ENCODE results near the gene ATP23.

Gene ATP23, protein sequence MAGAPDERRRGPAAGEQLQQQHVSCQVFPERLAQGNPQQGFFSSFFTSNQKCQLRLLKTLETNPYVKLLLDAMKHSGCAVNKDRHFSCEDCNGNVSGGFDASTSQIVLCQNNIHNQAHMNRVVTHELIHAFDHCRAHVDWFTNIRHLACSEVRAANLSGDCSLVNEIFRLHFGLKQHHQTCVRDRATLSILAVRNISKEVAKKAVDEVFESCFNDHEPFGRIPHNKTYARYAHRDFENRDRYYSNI

DNA sequence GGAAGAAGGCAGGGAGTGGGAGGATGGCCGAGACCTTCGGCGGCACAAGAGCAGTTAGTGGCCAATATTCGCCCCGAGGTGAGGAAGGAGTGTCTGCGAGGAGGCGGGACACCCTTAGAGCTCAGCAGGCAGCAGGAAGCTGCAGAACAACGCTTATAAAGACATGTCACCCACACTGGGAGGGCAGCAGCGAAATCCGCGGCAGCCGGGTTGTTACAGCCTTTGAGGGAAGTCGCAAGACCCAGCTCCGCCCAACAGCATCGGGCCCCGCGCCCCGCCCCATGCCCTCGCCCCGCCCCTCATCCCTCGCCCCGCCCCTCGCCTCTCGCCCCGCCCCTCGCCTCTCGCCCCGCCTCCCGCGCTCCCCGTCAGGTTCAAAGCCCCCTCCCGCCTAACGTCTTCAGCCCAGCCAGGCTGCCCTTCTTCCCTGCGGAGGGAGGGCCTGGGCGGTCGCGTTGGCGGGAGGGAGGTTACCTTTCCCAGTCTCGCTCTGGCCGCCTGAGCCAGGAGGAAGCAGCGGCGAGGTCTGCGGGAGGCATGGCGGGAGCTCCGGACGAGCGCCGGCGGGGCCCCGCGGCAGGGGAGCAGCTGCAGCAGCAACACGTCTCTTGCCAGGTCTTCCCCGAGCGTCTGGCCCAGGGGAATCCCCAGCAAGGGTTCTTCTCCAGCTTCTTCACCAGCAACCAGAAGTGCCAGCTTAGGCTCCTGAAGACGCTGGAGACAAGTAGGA is at the start of gene ATP23:
Gene ATP23 (plus strand): TSS at position 403 of the 730 bp plus-strand sequence. CDS start 135 bp downstream, at position 538.
- peak; percentile 26 to 99 (median 83) for DNase-seq

GRCh38 chr12:57892232-57892972 is 49.0 kb upstream of the ATP23 start:
- no peak for DNase-seq

DNA sequence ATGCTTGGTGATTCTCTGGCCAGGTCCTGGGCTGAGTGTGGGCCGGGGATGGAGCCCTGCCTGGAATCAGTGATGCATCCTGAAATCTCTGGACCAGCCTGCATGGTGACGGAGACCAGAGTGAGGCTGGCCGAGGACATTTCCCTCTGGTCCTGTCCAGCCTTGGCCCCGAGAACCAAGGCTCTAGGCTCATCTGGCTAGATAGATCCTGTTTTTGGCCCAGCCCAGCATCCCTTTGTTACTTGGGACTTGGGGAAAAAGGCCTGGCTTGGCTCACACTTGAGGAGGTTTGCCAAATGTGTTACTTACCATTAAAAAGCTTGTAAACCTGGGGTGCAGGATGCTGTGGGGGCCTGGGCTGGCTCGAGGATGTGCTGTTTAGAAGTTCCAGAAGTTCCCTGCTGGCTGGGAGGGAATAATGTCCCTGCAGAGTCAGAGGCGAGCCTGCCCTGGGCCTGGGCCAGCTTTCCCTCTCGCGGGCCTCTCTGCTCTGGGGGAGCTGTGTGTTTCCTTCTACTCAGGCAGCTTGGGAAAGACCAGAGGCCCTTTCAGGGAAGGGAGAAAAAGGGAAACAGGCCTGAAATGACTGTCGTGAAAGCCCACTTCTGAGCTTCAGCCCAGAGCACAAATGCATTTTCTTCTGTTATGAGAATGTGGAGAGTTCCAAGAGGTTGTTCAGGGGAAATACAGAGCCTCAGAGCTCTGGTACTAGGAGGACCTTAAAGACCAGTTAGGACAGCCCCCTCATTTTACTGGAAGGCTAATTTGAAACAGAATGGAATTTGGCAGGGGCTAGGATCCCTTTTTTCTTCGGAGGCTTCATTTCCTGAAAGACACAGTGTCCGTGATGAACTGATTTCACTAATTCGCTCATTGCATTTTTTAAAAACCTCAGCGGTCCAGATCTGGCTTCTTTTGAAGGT is 47.7 kb upstream of the ATP23 start:
- peak in 55 of 56 donors; percentile 25 to 90 (median 78) for DNase-seq

GRCh38 chr12:57894399-57895292 is 46.7 kb upstream of the ATP23 start:
- peak in 1 of 56 donors; percentile 6 for DNase-seq

- DNase-seq = peak in 1 of 56 donors; percentile 48
These were observed 45.8 kb upstream of the ATP23 start for GRCh38 chr12:57895389-57896114.

- peak in 13 of 56 donors; percentile 5 to 60 (median 43) for DNase-seq
These were observed 45.3 kb upstream of the ATP23 start for GRCh38 chr12:57896115-57896433.

GRCh38 chr12:57896434-57897201 is 44.7 kb upstream of the ATP23 start:
- peak in 54 of 56 donors; percentile 37 to 87 (median 72) for DNase-seq

DNA sequence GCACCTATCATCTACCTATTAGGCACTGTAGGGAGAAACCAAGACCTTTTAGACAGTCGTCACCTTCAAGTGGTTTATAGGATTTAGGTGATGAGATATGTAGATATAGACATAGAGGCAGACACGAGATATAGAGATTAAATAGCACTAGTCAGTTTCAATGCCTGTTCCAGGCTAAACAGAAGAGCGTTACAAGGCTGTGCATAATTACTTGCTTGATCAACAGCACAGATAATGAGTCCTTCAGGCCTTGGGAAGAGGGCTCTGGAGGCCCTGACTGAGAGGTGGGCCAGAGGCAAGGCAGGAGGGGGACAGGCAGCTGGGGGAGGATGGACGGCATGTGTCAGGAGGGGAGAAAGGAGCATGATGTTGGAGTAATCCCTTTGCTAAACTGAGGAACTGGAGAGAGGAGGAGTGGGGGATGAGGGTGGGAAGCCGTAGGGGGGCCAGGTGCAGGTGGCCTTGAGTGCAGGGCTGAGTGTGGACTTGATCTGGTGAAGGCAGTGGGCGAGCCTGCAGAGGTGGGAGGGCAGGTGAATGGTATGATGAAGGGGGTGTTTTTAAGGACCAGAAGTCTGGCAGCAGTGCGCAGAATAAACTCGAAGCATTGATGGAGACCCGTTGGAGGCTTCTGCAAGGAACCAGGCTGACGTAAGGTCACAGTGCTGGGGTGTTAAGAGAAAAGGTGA is 43.9 kb upstream of the ATP23 start:
- DNase-seq = peak in 1 of 56 donors; percentile 7

DNA sequence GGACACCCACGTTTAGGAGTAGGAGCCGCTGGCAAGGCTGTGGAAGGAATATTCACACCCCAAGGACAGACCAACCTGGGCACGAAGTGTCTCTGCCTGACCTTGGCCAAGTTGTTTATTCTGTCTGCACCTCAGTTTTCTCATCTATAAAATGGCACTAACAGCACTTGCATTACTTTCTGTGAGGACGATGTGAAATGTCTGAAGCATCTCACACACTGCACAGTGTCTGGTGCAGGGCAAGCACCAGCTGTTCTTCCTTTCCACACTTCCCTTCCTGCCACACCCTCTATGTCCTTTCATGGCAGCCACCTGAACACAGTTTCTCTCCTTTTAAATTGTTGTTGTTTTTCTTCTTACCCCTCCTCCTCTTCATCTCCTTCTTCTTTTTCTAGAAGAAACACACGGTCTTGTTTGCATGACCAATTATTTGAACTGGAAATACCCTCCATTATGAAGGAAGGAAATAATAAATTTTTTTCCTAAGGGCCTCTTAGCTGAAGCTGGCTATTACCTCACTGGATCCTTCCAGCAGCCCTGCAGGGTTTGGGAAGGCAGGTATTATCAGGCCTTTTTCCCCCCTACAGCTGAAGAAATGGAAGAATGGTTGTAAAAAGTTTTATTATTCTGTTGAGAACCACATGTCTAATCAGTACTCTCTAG is 42.9 kb upstream of the ATP23 start:
- DNase-seq = no peak

DNA sequence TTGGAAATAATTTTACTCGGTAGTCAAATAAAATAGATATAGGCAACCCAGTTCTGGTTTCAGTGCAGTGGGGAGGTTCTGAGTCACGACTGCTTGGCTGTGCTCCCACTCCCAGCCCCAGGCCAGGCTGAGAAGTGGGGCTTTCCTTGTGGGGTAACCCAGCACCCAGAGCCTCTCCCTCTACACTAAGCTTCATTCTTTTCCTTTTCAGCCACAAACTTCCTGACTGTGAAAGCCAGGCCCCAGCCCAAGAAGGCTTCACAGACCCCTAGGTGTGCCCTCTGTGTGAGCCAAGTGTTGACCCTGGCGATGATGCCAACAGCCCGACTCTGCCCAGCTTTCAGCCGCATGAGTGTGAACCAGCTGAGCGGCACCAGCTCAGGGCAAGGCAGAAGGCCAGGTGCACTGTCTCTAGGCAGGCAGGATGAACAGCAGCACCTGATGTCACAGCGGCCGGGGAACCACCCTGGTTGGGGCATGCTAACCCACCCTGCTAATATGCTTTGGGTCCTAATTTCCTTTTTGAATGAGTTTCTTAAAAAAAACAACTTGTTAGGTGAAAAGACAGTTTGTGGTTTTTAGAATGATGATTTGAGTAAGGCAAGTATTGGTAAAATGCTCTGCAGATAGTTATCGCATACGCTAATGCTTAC is 42.2 kb upstream of the ATP23 start:
- peak in 14 of 56 donors; percentile 11 to 64 (median 28) for DNase-seq

- peak in 8 of 56 donors; percentile 7 to 41 (median 19) for DNase-seq
These were observed 38.8 kb upstream of the ATP23 start for GRCh38 chr12:57902478-57902969.

GRCh38 chr12:57904426-57904825 is 36.9 kb upstream of the ATP23 start:
- no peak for DNase-seq

GRCh38 chr12:57904848-57905811 is 36.2 kb upstream of the ATP23 start:
- DNase-seq = peak; percentile 14 to 91 (median 72)

GRCh38 chr12:57905812-57906475 is 35.4 kb upstream of the ATP23 start:
- DNase-seq = no peak

- no peak for DNase-seq
These were observed 34.5 kb upstream of the ATP23 start for GRCh38 chr12:57906821-57907220.
